HepG2 (cell line): Measurements from ENCODE around the gene AFF4. TPM values are rescaled to one million over a fixed set of nuclear protein-coding genes. Genes with fewer than 3 reads are reported as not detected.

Experiments used
- AHDC1 ChIP-seq: sonication (generic); formaldehyde crosslinking; IDR thresholded peaks from 2 replicates; pipeline ENCODE4 v1.5.1; 2020; ENCODE audit warnings: mild to moderate bottlenecking, missing genetic modification reagents, borderline replicate concordance
- ATRX ChIP-seq: sonication (generic); formaldehyde crosslinking; IDR thresholded peaks from 2 replicates; pipeline ENCODE4 v1.4.0; 2020; ENCODE audit warnings: missing genetic modification reagents, borderline replicate concordance
- ETV5 ChIP-seq: IDR thresholded peaks from 2 replicates; pipeline ENCODE4 v1.6.1; 2018; ENCODE audit warnings: missing biosample characterization, missing genetic modification reagents, inconsistent platforms, borderline replicate concordance
- GMEB1 ChIP-seq: sonication (generic); formaldehyde crosslinking; IDR thresholded peaks from 2 replicates; pipeline ENCODE4 v1.5.1; 2020; ENCODE audit warnings: missing genetic modification reagents, mild to moderate bottlenecking, borderline replicate concordance
- HNRNPH1 ChIP-seq: fragments of 200-400 bp; formaldehyde crosslinking; optimal IDR thresholded peaks from 2 replicates; pipeline ENCODE3; 2017; ENCODE audit warnings: mild to moderate bottlenecking, low read depth, low read length
- KDM5A ChIP-seq: fragments of 200-600 bp; sonication (generic); IDR thresholded peaks from 2 replicates; pipeline ENCODE4 v1.7.0; 2018; ENCODE audit warnings: antibody characterized with exemption, mild to moderate bottlenecking, low read length, borderline replicate concordance
- PHB2 ChIP-seq: fragments of 450-650 bp; IDR thresholded peaks from 2 replicates; pipeline ENCODE4 v1.6.1; 2018; ENCODE audit not compliant: partially characterized antibody
- PRMT3 ChIP-seq: sonication (generic); formaldehyde crosslinking; IDR thresholded peaks from 2 replicates; pipeline ENCODE4 v1.8.1; 2022; ENCODE audit warnings: low read depth, mild to moderate bottlenecking, moderate library complexity, missing genetic modification reagents, borderline replicate concordance
- SATB2 ChIP-seq: sonication (generic); formaldehyde crosslinking; IDR thresholded peaks from 2 replicates; pipeline ENCODE4 v1.5.0; 2020; ENCODE audit warnings: missing genetic modification reagents
- TOPORS ChIP-seq: sonication (generic); formaldehyde crosslinking; IDR thresholded peaks from 2 replicates; pipeline ENCODE4 v1.8.0; 2023; ENCODE audit warnings: mild to moderate bottlenecking, missing genetic modification reagents
- ZHX2 ChIP-seq, 2 experiments: sonication (generic) in 1 of 2; formaldehyde crosslinking in 1 of 2; IDR thresholded peaks; 2 replicates each; pipeline versions ENCODE4 v1.6.1 to v1.9.0; 2014 to 2022; ENCODE audit warnings: antibody characterized with exemption in 1 of 2, borderline replicate concordance in 1 of 2, inconsistent platforms in 1 of 2, low read depth in 1 of 2, missing genetic modification reagents in 1 of 2
- ZNF572 ChIP-seq: sonication (generic); formaldehyde crosslinking; IDR thresholded peaks from 2 replicates; pipeline ENCODE4 v1.5.1; 2020; ENCODE audit warnings: mild to moderate bottlenecking, missing genetic modification reagents
- ZNF674 ChIP-seq: sonication (generic); formaldehyde crosslinking; IDR thresholded peaks from 2 replicates; pipeline ENCODE4 v1.5.0; 2020; ENCODE audit warnings: low read depth, mild to moderate bottlenecking, missing genetic modification reagents
- ZNF768 ChIP-seq: sonication (generic); formaldehyde crosslinking; IDR thresholded peaks from 2 replicates; pipeline ENCODE4 v1.4.0; 2020; ENCODE audit warnings: missing genetic modification reagents
- polyA plus RNA-seq, 8 experiments: library from polyadenylated mRNA; depleted of rRNA in 3 of 8; stranded (reverse) in 7 of 8; unstranded in 1 of 8; fragments of >200 nt; fragmentation: Illumina TruSeq in 4 of 8; extraction: Trizol in 4 of 8; gene quantifications; 2 replicates each; pipeline versions ENCODE4 v1.2.1 to v1.2.3, GENCODE V29; 2011 to 2016; ENCODE audit warnings: low read depth in 4 of 8, missing spikeins in 1 of 8, mixed read lengths in 1 of 8; ENCODE audit not compliant: insufficient read depth in 1 of 8
- total RNA-seq, 5 experiments: library from RNA; depleted of rRNA; stranded (reverse); fragments of >200 nt; fragmentation: Illumina TruSeq; extraction: Trizol; gene quantifications; 2 replicates each; pipeline ENCODE4 v1.2.3, GENCODE V29; 2016; ENCODE audit warnings: low read depth in 1 of 5

The AFF4 gene
- total and polyA plus RNA-seq, 2 of the 13 experiments (the other 11 are each of a cell fraction or from before 2014, with no cell fraction given) = 22.1 to 25.5 TPM

- no peak for TF ChIP-seq HNRNPH1
- TF ChIP-seq GMEB1 (CRISPR knock-in tag) = no peak; the same call in 1 of the 2 replicates
- TF ChIP-seq ZHX2 (IDR thresholded peaks at IDR 0.05; ENCODE audit: low read depth) = no peak
- no peak for TF ChIP-seq ZHX2 (CRISPR knock-in tag; IDR thresholded peaks at IDR 0.05; ENCODE audit: borderline replicate concordance)
- TF ChIP-seq ZNF674 = no peak
- no peak for TF ChIP-seq PHB2
- peak; percentile 30; the same call in 1 of the 2 replicates for TF ChIP-seq AHDC1 (CRISPR knock-in tag)
- TF ChIP-seq ZNF572 (CRISPR knock-in tag) = no peak
- TF ChIP-seq ETV5 = no peak
- peak; percentile 67; the same call in 1 of the 2 replicates for TF ChIP-seq TOPORS (CRISPR knock-in tag)
- TF ChIP-seq SATB2 (CRISPR knock-in tag) = peak; percentile 63; the same call in 1 of the 2 replicates
- peak; percentile 45; the same call in 1 of the 2 replicates for TF ChIP-seq ZNF768 (CRISPR knock-in tag)
- no peak for TF ChIP-seq KDM5A
- no peak for TF ChIP-seq ATRX
- no peak; the same call in 1 of the 2 replicates for TF ChIP-seq PRMT3 (CRISPR knock-in tag)
These were observed 133.5 kb downstream of the AFF4 start (continued) for GRCh38 chr5:132829742-132830435.
